GM12891 (cell line): ENCODE data around the gene RGS14.
A peak's percentile ranks its signal among the peaks of the same experiment; 100 is the strongest.

ENCODE experiments used
- PAX5 ChIP-seq: IDR thresholded peaks from 2 replicates; pipeline ENCODE4 v1.6.1; 2011; ENCODE audit warnings: low read length, moderate library complexity, mild to moderate bottlenecking; ENCODE audit not compliant: insufficient read depth, severe bottlenecking
- POLR2A ChIP-seq: IDR thresholded peaks from 2 replicates; pipeline ENCODE4 v1.6.1; 2011; ENCODE audit warnings: low read depth, low read length, control low read depth
- POLR2AphosphoS5 ChIP-seq: IDR thresholded peaks from 2 replicates; pipeline ENCODE4 v1.6.1; 2011; ENCODE audit warnings: low read depth, low read length, control low read depth
- POU2F2 ChIP-seq: IDR thresholded peaks from 2 replicates; pipeline ENCODE4 v1.6.1; 2011; ENCODE audit warnings: low read depth, mild to moderate bottlenecking, control low read depth, low read length, moderate library complexity
- SPI1 ChIP-seq: IDR thresholded peaks from 2 replicates; pipeline ENCODE4 v1.6.1; 2011; ENCODE audit warnings: low read depth, low read length, control low read depth
- TAF1 ChIP-seq: IDR thresholded peaks from 2 replicates; pipeline ENCODE4 v1.6.1; 2011; ENCODE audit warnings: low read depth, low read length, control low read depth

DNA sequence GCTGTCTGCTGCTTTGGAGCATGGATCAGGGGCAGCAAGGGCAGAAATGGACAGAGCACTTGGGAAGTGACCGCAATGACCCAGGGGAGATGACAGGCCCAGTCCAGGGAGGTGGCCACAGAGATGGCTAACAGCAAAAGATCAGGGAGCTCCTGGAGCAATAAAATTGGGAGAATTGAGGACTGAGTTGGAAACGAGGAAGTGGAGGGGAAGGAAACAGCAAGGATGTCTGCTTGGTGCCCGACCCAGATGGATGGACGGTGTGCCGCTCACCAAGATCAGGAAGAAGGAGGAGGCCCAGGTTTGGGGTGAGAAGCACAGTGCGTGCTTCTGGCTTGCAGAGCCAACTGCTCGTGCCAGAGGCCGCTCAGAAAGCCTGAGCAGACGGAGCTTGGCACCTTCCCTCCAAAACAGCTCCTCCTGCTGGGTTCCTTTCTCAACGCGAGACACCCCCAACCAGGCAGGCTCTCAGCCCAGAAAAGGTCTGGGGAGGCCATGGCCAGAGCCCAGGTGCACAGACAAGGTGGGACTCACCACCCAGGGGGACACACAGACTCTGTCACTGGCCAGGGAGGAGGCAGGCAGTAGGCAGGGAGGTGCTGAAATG lies 24.8 kb downstream of the RGS14 start:
- TF ChIP-seq POLR2A (no peak), TAF1 (no peak), POU2F2 (no peak), POLR2AphosphoS5 (no peak), SPI1 (0 out of 2 replicates have a peak, but pooled peaks have one; percentile 6), PAX5 (no peak)
